NCI-H1417 (cell line): ENCODE data around the gene CRTC2.
A peak's percentile ranks its signal among the peaks of the same experiment; 100 is the strongest.
"Not testable (repeated sequence)": the region's sequence is repeated elsewhere in the genome, so short reads cannot be mapped to it uniquely, and the experiment has no call there.

Experiments used
- DNase-seq, 3 experiments: peaks; one replicate each; lab custom pipeline; 2025; lab: John Stamatoyannopoulos, UW

Gene CRTC2, protein sequence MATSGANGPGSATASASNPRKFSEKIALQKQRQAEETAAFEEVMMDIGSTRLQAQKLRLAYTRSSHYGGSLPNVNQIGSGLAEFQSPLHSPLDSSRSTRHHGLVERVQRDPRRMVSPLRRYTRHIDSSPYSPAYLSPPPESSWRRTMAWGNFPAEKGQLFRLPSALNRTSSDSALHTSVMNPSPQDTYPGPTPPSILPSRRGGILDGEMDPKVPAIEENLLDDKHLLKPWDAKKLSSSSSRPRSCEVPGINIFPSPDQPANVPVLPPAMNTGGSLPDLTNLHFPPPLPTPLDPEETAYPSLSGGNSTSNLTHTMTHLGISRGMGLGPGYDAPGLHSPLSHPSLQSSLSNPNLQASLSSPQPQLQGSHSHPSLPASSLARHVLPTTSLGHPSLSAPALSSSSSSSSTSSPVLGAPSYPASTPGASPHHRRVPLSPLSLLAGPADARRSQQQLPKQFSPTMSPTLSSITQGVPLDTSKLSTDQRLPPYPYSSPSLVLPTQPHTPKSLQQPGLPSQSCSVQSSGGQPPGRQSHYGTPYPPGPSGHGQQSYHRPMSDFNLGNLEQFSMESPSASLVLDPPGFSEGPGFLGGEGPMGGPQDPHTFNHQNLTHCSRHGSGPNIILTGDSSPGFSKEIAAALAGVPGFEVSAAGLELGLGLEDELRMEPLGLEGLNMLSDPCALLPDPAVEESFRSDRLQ

DNA sequence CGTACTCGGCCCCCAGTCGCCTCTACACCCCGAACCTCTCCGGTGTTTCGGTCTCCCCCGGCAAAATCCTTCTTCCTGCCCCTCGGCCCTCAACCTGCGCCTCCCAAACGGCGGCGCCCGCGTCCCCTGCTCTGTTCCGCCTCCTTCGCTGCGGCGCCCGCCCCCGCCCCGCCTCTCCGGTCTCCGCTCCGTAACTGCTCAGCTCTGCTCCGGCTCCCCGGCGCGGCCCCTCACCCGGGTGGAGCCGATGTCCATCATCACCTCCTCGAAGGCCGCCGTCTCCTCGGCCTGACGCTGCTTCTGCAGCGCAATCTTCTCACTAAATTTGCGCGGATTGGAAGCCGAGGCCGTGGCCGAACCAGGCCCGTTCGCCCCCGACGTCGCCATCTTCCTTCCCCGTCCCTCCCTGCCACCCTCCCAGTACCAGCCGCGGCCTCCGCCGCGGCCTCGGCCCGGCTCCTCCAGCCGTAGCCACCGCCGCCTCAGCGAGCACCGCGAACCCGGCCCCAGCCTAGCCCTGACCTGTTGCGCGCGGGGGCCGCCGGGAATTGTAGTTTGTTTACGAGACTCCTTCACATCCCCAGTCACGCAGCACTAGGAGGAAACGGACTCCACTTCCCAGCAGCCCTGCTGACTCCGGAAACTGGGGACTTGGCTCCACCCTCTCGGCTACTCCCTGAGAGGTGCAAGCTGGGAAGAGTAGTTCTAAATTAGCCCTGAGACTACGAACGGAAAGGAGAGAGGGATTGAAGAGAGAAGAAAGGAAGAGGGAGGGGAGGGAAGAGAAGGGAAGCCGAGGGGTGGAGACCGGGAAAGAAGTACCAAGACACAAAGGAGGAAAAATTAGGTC is at the start of gene CRTC2:
TSS of gene CRTC2 (minus strand) at position 502 of the 850 bp plus-strand sequence. CDS start at position 387, 115 bp downstream.
- peak; percentile 97 to 100 (median 99) for DNase-seq

DNA sequence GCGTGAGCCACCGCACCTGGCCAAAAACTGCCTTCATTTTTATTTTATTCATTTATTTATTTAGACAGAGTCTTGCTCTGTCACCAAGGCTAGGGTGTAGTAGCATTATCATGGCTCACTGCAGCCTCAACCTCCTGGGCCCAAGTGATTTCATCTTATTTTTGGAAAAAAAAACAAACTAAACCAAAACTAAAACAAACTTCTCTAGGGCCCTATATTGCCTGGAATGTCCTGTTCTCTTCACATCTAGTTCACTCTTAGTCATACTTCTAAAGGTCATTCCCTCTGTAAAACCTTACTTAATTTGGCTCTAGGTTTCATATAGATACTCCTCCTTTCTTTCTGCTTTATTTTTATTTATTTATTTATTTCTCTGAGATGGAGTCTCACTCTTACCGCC is 47.7 kb upstream of the CRTC2 start:
- no peak for DNase-seq

GRCh38 chr1:154000420-154000819 is 42.0 kb upstream of the CRTC2 start:
- DNase-seq, result no peak

DNA sequence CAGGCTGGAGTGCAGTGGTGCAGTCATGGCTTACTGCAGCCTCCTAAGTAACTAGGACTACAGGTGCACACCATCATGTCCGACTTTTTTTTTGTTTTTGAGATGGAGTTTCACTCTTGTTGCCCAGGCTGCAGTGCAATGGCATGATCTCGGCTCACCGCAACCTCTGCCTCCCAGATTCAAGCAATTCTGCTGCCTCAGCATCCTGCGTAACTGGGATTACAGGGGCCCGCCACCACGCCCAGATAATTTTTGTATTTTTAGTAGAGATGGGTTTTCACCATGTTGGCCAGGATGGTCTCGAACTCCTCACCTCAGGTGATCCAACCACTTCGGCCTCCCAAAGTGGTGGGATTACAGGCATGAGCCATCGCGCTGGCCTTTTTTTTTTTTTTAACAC is 38.5 kb upstream of the CRTC2 start:
- DNase-seq, result not testable (repeated sequence)

GRCh38 chr1:153995640-153996039 is 37.2 kb upstream of the CRTC2 start:
- DNase-seq, result no peak

DNA sequence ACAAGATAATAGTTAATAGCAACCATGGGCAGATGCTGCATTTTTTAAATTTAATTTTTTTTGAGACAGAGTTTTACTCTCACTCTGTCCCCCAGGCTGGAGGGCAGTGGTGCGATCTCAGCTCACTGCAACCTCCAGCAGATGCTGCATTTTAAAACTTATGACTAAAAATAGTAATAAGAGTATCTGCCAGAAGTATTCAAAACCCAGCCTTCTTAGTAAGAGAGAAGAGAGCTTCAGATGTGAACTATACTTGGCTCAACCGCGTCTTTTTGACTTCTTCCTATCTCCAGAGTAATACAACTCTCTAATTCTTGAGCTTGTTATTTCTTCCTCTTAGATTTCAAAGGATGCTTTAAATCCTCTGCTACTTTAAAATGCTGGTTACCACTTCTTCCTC is 36.8 kb upstream of the CRTC2 start:
- no peak for DNase-seq

DNA sequence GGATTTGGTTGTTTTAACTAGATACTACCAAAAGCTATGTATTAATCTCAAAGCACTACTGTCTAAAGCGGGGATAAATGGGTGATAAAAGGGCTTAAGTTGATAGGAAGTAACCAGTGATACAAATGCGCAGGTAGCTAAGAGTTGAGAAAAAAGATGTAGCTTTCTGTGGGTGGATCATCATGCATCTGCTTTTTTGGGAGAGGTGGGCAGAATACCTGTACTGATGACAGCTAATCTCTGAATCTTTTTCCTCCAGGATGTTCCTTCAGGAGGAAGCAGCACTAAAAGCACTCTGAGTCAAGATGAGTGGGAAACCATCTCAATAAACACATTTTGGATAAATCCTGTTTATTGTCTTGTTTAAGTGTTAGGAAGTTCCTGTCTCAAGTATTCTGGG is 33.4 kb upstream of the CRTC2 start:
- no peak for DNase-seq

DNA sequence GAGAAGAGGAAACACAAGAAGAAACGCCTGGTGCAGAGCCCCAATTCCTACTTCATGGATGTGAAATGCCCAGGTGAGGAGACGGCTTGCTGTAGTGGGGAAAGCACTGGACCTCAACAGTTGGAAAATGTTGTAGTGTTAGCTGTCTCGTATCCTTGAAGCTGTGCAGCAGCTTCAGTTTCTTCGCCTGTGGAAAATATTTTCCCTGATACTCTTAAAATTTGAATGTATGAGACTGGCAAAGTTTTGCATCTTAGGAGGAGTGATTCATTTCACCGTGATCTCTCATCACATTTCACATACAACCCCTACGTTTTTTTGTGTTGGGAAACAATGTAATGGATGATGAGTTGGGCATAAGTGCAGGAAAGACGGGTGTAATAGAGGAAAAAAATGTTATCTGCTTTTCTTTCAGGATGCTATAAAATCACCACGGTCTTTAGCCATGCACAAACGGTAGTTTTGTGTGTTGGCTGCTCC is 32.8 kb upstream of the CRTC2 start:
- DNase-seq, result no peak

DNA sequence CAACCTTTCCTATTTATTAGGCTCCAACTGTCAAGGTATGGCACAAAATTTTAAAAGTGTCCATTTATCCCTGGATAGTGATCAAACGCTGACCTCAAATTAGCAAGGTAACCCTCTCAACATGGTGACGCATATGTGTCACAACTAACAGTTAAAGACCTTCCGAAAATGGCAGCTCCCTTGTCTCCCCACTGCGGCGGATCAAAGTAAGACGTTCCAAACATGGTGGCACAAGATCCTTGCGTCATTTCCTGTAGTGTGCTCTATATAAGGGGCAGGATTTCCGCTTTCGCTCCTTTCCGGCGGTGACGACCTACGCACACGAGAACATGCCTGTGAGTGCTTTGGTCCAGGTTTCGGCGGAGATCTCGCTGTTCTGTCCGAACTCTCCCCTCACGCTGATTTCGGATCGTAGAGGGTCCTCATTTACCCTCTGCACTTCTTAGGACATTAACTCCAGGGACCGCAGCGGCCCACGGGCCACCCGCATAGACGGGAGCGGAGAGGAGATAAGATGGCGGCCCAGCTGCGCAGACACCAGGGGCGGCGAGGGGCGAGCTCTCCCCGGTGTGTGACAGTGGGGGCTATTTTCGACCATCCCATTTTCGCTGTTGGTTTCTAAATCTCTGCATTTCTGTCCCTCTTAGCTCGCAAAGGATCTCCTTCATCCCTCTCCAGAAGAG is 32.2 kb upstream of the CRTC2 start, which contains the start of gene RPS27:
TSS of gene RPS27 (plus strand) at position 295 of the 683 bp plus-strand sequence. CDS start at position 330, 35 bp downstream.
- peak; percentile 94 to 100 (median 99) for DNase-seq

GRCh38 chr1:153987621-153988020 is 29.2 kb upstream of the CRTC2 start:
- no peak for DNase-seq

DNA sequence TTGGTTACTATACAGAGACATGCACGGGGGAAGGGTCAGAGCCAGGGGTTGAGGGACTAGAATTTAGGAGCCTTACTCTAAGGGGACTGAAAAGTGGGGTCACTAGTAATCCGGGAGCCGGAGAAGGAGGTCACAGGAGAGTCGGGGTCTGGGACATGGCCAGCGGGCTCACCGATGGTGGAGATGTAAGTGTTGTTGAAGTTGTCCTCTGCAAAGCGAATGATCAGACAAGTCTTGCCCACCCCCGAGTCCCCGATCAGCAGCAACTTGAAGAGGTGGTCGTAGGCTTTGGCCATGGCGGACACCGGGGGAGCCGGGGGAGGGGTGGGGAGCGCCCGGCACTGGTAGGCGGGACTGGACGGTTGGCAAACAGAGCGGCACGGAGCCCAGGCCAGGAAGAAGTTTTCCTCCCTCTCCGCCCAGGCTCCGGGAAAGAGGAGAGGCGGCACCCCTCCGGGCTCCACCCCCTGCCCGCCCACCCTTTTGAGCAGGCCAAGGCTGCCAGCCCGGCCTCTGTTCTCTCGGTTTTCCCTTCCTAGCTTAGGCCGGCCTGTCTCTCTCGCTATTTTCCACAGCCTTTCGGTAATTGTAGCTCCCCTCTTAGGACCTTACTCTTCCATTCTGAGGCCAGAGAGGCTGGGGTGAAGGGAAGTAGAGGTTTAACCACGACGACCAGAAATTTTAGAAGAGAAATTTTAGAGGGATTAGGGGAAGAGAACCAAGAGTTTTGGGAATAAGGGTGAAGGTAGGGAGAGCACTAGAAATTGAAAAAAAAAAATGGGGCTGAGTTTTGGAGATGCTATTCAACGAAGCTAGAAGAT is 27.7 kb upstream of the CRTC2 start, which contains the start of gene RAB13:
TSS of gene RAB13 (minus strand) at position 399 of the 821 bp plus-strand sequence. CDS start at position 296, 103 bp downstream.
- DNase-seq, result peak in 2 of 3 experiments; percentile 79 to 88

- no peak for DNase-seq
Observed at GRCh38 chr1:153985341-153985912, 27.0 kb upstream of the CRTC2 start.

GRCh38 chr1:153984123-153984894 is 25.9 kb upstream of the CRTC2 start:
- DNase-seq, result no peak

GRCh38 chr1:153981735-153982134 is 23.3 kb upstream of the CRTC2 start:
- not testable (repeated sequence) for DNase-seq

GRCh38 chr1:153979091-153979490 is 20.7 kb upstream of the CRTC2 start:
- not testable (repeated sequence) for DNase-seq

DNA sequence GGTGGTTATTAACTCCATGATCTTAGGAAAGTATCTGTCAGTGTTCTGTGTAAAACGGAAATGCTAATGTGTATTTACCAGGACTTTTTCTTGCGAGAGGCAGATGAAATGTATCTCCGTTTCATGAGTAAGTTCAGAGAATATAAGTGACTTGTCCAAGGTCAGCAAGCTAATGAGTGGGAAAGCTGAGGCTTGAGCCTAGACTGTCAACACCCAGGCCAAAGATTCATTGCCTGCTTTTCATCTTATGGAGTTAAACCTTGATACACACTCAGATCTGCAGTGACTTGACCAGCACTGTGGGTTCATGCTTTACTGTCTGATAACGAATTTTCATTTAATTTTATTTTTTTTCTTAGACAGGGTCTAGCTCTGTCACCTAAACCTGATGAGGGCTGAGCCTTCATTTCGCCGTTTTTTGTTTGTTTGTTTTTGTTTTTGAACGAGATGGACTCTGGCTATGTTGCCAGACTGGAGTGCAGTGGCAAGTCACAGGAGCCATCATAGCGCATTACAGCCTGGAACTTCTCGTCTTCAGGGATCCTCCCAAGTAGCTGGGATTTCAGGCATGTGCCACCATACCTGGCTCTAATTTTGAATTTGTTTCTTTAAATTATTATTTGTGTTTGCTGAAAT is 20.0 kb upstream of the CRTC2 start:
- no peak for DNase-seq

DNA sequence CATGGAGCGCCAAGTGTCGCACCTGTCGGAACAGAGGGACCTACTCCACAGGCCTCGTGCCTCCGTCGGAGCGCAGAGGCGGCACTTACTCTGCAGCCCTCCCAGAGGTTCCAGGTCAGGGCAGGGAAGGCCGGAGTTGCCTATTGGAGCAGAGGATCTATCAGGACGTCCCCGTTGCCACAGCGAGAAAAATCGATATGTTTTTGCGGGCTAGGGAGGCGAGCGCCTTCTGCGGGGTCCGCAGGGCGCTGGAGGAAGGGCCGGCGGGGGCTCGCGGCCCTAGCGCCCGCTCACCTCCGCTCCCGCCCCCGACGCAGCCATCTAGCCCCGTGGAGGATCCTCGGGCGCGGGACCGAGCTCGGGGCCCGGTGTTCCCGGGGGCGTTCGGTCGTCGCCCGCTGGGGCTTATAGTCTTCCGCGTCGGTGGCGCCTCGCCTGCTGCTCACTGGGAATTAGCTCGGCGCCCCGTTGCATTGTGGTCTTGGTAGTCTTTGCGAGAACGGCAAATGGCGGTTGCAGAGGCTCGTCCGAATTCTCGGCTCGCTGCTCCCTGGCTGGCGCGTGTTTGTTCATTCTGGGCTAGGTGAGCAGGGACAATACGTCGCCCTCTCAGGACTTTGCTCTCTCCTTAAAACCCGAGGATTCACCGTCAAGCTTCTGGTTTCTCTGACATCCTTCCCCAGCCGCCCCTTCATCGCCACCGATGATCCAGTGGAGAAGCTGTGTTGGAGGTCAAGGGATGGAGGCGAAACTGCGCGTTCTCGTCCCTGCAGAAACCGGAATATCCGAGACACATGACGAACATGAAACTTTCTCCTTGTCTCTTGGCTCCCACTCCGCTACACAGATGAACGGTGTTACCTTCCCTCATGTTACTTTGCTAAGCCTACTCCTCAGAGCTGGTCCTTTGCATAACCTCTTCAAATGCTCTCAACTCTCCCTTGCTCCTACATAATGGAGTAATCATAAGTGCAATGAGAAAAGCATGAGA is 19.1 kb upstream of the CRTC2 start, which contains the start of gene JTB:
TSS of gene JTB (minus strand) at position 425 of the 991 bp plus-strand sequence. CDS start at position 3, 422 bp downstream.
- DNase-seq, result peak; percentile 91 to 97 (median 92)
